H54 (cell line): ENCODE measurements around the gene SH2D2A.

Experiments
- DNase-seq: peaks from one replicate; pipeline ENCODE4 v3.0.0; 2011; ENCODE audit warnings: low spot score, mixed read lengths; ENCODE audit not compliant: insufficient read length
- FAIRE-seq: peaks from 3 replicates; lab custom pipeline; 2011; peaks lifted over from hg19 to GRCh38; lab: Jason Lieb, UNC
- POLR2A ChIP-seq: IDR thresholded peaks from 2 replicates; pipeline ENCODE4 v1.6.1; 2011; ENCODE audit warnings: low read depth, mild to moderate bottlenecking, low read length

SH2D2A gene

GRCh38 chr1:156816561-156817328 is at the start of gene SH2D2A:
TSS of gene SH2D2A (minus strand) at chr1:156816848. CDS start at chr1:156816708, 140 bp downstream.
- no peak for FAIRE-seq
- TF ChIP-seq POLR2A, result no peak
- DNase-seq, result no peak

DNA sequence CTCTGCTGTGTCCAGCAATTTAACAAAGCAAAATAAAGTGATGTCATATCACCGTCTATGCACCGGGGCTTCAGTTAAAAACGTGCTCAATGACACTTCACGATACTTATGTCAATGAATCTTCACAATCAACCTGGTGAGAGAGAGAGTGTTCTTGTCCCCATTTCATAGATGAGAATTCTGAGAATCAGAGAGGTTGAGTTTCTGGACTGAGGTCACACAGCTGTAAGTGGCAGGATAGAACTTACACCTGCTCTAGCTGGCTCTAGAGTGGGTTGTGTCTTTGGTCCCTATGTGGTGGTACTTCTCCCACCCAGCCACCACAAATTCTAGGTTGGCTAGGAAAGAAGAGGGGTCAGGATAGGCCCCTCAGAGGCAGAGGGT is 49.2 kb upstream of the SH2D2A start:
- DNase-seq, result no peak
- FAIRE-seq, result no peak
- TF ChIP-seq POLR2A, result no peak

DNA sequence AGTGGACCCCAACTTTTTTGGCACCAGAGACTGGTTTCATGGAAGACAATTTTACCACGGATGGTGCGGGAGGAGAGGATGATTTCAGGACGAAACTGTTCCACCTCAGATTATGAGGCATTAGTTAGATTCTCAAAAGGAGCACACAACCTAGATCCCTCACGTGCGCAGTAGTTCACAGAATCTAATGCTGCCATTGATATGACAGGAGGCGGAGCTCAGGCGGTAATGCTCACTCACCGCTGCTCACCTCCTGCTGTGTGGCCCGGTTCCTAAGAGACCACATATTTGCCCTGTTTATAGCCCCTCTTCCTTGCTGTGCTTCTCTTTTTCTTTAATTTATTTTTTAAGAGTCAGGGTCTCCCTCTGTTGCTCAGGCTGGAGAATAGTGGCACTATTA is 48.6 kb upstream of the SH2D2A start:
- no peak for FAIRE-seq
- no peak for TF ChIP-seq POLR2A
- no peak for DNase-seq

DNA sequence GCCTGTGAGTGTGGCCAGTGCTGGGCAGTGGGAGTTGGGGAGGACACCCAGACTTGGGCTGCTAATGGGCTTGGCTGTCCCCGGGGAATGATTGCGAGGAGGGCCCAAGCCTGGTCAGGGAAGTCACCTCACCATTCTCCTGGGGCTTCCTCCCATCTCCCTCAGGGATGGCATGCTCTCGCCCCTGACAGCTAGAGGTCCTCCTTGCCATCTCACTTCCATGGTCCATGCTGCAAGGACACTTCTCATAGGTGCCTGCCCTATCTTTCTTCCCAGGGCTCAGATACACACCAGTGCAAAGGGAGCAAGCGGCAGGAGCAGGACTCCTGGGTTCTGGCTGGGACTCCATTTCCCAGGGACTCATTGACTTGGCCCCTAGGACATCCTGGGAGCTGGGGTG is 48.1 kb upstream of the SH2D2A start:
- TF ChIP-seq POLR2A, result no peak
- no peak for DNase-seq
- no peak for FAIRE-seq

GRCh38 chr1:156863631-156864030 is 47.0 kb upstream of the SH2D2A start:
- DNase-seq (no peak), FAIRE-seq (no peak)
- TF ChIP-seq POLR2A, result no peak

GRCh38 chr1:156862997-156863599 is 46.5 kb upstream of the SH2D2A start:
- no peak for TF ChIP-seq POLR2A
- FAIRE-seq (no peak), DNase-seq (no peak)

DNA sequence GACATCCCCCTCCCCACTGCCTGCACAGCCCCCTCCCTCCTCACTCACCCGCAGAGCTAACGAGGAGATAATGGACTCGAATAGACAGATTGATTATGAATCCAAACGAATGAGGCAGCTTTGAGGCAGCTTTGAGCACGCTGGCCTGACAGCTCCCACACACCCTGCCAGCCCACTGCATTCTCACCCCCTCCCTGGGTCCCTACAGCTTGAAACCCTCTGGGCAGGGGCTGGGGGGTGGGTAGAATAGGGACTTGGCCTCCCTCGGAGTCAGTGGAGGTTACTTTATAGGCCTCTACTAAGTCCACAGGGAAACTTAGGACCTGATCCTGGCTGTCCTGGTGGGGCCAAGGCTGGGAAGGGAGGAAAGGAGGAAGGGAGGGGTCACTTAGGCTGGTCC is 45.9 kb upstream of the SH2D2A start:
- TF ChIP-seq POLR2A, result no peak
- DNase-seq, result no peak
- no peak for FAIRE-seq

- peak; percentile 68 for DNase-seq
- no peak for FAIRE-seq
- 0 out of 2 replicates have a peak, but pooled peaks have one; percentile 17 for TF ChIP-seq POLR2A
Observed at GRCh38 chr1:156860628-156861423, 44.2 kb upstream of the SH2D2A start, which contains the start of gene NTRK1. TSS of gene NTRK1 (plus strand) at chr1:156860865. CDS start at chr1:156860935, 70 bp downstream.

GRCh38 chr1:156860113-156860627 is 43.5 kb upstream of the SH2D2A start:
- FAIRE-seq, result no peak

DNA sequence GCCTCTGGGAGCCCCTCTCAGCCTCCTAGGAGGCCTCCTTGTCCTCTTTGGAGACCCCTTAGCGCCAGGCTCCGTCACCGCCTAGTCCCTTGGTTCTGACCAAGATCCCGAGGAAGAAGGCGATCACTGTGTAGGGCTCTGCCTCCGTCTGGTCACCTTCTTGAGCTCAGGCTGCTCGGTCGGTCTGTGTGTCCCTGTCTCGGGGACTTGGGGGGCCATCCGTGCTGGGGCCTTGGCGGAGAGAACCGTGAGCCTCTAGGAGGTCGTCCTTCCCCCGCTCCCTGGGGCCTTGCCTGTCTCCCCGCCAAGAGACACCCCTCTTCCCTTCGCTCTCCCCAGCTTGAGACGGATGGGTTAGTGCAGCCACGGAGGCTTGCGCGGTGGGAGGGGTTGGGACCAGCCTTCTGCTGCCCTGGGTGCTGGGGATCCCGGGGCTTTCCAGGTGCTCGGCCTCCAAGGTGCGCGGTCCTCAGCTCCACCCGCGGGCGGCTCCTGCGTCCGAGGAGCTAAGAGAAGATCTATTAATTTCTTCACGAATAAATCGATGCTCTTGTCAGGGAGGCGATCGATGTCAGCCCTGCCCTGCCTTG is 43.0 kb upstream of the SH2D2A start:
- TF ChIP-seq POLR2A, result no peak
- no peak for DNase-seq
- no peak for FAIRE-seq

More at GRCh38 chr1:156860113-156860627, 43.5 kb upstream of the SH2D2A start:
- no peak for TF ChIP-seq POLR2A
- peak; percentile 71 for DNase-seq

DNA sequence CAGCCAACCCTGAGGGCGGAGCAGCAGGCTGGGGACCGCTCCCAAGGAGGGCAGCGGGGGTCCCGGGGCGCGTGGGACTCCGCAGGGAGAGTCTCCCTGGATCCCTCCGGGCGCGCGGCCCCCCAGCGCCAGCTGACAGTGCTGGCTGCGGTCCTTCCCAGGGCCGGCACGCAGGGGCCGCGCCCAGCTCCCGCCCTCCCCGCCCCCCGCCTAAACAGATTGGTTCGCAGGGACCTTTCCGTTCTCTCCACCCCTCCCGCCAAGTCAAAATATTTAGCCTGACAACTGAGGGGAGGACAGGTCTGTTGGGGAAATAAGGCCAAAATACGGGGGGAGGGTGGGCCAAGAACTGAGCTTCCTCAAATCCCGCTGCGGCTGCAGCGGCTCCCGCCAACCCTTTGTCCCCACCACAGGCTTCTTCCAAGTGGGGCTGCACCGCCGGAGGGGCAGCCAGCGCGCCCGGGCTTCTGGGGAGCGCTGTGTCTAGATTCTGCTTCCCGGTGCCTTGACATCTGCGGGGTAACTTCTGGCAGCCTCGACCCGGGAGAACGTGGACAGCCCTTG is 42.4 kb upstream of the SH2D2A start, which contains the start of gene INSRR:
INSRR (minus strand) TSS at position 159 of the 564 bp plus-strand sequence. CDS start 496 bp downstream, outside the sequence.
- no peak for FAIRE-seq
- DNase-seq, result no peak
- TF ChIP-seq POLR2A, result no peak

GRCh38 chr1:156858555-156858956 is 41.9 kb upstream of the SH2D2A start:
- DNase-seq (no peak), FAIRE-seq (no peak)
- no peak for TF ChIP-seq POLR2A

- FAIRE-seq, result no peak
- no peak for TF ChIP-seq POLR2A
- no peak for DNase-seq
Observed at GRCh38 chr1:156857532-156857931, 40.9 kb upstream of the SH2D2A start.
